ENCODE data around the gene EMID1.
"Not testable (repeated sequence)": the region's sequence is repeated elsewhere in the genome, so short reads cannot be mapped to it uniquely, and the experiment has no call there.

EMID1 gene

DNA sequence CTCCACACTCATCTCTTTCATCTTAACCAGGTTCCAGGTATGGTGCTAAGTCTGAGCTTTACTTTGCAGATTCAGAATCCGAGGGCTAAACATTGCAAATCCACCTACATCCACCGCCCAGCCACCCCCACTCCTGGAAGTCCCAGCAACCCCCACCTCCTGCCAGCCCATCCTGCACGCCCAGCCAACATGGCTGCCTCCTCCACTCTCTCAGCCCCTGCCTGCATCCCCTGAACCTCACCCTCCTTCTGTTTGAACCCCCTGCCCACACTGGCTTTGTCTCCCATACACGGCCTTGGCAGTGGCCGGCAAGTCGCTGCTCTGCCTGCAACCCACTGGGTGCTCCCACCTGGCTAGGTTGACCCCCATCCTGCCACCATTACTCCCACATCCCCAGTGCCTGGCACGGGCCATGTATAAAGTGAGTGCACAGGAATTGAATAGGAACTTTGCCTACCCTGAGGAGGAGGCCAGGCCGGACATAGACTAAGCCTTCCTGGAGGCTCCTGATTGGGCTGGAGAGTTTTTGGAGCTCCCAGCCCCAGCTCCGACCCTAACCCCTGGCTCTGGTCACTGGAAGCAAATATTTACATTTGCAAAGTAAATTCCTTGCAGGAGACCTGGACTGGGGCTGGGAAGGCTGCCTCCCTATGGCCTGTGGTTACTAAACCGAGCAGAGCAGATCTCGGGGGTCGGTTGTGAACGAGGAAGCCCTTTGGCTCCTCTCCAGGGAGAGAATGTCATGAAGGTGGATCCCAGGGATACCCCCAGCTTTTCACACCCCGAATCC is 14.4 kb downstream of the EMID1 start:
- Histone ChIP-seq H3K36me3 (ENCODE audit: control insufficient read depth in 2 of 2, insufficient read depth in 2 of 2, low read length in 2 of 2) (no peaks in the 10 kb centered on the region), H3K4me1 (ENCODE audit: control insufficient read depth, insufficient read depth, low read length) (peaks cover 27% of the 10 kb centered on the region), H3K4me3 (ENCODE audit: low read length in 2 of 2) (no peak overlapping the region), H3K27ac (ENCODE audit: low read length) (no peak overlapping the region), H3K9ac (ENCODE audit: low read length in 2 of 2) (no peak overlapping the region), H3K9me3 (ENCODE audit: control insufficient read depth in 2 of 2, low read length in 2 of 2) (no peaks in the 10 kb centered on the region), H3K27me3 (ENCODE audit: control insufficient read depth in 1 of 2, insufficient read depth in 2 of 2, low read length in 2 of 2) (no peaks in the 10 kb centered on the region)

DNA sequence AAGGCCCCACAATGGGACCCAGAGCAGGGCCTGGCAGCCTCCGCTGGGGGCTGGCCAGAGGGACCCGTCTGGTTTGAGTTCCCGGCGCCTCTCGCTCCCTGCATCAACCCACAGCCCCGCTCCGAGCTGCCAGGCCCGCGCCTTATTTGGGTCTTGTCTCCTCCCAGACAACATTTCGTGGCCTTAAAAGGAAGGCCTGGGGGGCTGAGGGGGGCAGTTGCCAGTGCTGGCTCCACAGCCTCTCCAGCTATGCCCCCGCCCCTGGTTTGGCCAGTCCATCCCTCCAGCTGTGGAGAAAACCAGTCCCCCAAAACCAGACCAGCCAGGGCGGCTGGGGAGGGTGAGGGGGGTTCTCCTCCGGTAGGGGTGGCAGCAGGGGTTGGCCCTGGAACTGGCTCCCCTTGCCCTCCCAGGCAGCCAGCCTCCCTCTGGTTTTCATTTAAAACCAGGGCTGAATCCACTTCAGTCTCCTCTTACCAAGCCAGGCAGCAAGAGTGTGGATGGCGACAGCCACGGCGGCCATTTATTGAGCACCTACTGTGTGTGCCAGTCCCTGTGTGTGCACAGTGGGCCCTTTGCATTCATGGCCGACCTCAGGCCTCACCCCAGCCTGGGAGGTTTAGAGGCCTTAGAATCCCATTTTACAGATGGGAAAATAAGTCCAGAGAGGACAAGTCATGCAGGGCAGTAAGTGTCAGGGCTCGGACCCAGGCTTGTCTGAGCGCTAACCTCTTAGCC is 18.6 kb downstream of the EMID1 start:
- H3K4me3 ChIP-seq (ENCODE audit: low read length in 2 of 2), result peak overlapping the region in 1 of 2 donors; percentile 49
- H3K27ac ChIP-seq (ENCODE audit: low read length), result peak overlapping the region; percentile 76
- peak overlapping the region; percentile 33 to 42 for H3K9ac ChIP-seq (ENCODE audit: low read length in 2 of 2)

DNA sequence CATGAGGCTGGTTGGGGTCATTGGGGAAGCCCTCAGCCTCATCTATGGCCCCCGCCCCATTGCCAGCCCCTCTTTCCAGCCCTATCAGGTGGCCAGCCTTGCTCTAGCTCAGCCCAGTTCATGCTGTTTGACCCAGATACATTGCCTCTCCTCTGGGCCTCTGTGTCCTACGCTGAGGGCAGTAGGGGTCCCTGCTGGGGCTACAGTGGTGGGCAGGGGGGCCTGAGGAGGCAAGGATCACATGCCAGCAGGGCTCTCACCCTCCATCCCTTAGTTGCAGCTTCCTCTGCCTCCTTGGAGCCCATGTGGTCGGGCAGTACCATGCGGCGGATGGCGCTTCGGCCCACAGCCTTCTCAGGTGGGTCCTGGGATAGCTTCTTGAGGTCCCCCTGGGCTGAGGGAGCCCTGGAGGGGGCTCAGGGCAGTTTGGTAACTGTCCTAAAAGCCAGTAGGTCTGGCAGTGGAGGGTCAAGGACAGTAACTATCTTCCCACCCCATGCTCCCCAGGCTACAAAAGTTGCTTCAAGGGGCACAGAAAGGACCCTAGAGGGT is 19.2 kb downstream of the EMID1 start:
- peak overlapping the region; percentile 76 for H3K27ac ChIP-seq (ENCODE audit: low read length)
- H3K9ac ChIP-seq (ENCODE audit: low read length in 2 of 2), result no peak overlapping the region
- H3K36me3 ChIP-seq (ENCODE audit: control insufficient read depth in 2 of 2, insufficient read depth in 2 of 2, low read length in 2 of 2), result no peaks in the 10 kb centered on the region
- H3K4me1 ChIP-seq (ENCODE audit: control insufficient read depth, insufficient read depth, low read length), result peaks cover 38% of the 10 kb centered on the region
- H3K9me3 ChIP-seq (ENCODE audit: control insufficient read depth in 2 of 2, low read length in 2 of 2), result no peaks in the 10 kb centered on the region
- H3K27me3 ChIP-seq (ENCODE audit: control insufficient read depth in 1 of 2, insufficient read depth in 2 of 2, low read length in 2 of 2), result no peaks in the 10 kb centered on the region
- H3K4me3 ChIP-seq (ENCODE audit: low read length in 2 of 2), result peak overlapping the region in 1 of 2 donors; percentile 49

More for the DNA sequence above, 18.6 kb downstream of the EMID1 start:
- H3K27me3 ChIP-seq (ENCODE audit: control insufficient read depth in 1 of 2, insufficient read depth in 2 of 2, low read length in 2 of 2), result no peaks in the 10 kb centered on the region
- H3K36me3 ChIP-seq (ENCODE audit: control insufficient read depth in 2 of 2, insufficient read depth in 2 of 2, low read length in 2 of 2), result no peaks in the 10 kb centered on the region
- H3K4me1 ChIP-seq (ENCODE audit: control insufficient read depth, insufficient read depth, low read length), result peaks cover 41% of the 10 kb centered on the region
- no peaks in the 10 kb centered on the region for H3K9me3 ChIP-seq (ENCODE audit: control insufficient read depth in 2 of 2, low read length in 2 of 2)

DNA sequence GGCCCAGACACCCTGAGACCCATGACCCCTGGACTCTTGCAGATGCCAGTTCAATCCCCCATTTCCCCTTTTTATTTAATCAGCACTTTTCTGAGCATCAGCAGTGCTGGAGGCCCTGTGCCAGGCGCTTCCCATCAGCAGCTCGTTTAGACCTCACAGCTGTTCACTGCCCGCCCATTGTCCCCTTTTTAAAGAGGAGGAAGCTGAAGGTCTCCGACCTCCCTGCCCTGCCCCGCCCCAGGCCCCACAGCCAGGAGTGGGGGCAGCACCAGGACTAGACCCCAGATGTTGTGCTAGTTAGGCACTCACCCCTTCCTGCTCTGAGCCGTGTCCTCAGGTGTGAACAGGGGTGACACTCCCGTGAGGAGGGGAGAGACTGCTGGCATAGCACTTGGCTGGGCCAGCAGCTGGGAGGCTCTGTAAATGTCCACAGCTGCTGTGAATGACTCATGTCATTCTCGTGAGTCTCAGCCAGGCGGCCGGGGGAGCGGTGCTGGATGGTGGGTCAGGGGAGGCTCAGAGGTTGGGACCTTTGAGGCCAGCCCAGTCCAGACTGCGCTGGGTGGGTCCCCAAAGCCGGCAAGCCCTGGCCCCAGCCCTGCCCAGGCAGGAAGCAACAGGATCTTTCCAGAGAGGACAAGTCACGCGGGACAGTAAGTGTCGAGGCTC is 19.9 kb downstream of the EMID1 start:
- no peaks in the 10 kb centered on the region for H3K27me3 ChIP-seq (ENCODE audit: control insufficient read depth in 1 of 2, insufficient read depth in 2 of 2, low read length in 2 of 2)
- H3K9me3 ChIP-seq (ENCODE audit: control insufficient read depth in 2 of 2, low read length in 2 of 2), result no peaks in the 10 kb centered on the region
- H3K27ac ChIP-seq (ENCODE audit: low read length), result peak overlapping the region; percentile 76
- no peak overlapping the region for H3K4me3 ChIP-seq (ENCODE audit: low read length in 2 of 2)
- H3K9ac ChIP-seq (ENCODE audit: low read length in 2 of 2), result no peak overlapping the region
- peaks cover 32% of the 10 kb centered on the region for H3K4me1 ChIP-seq (ENCODE audit: control insufficient read depth, insufficient read depth, low read length)
- H3K36me3 ChIP-seq (ENCODE audit: control insufficient read depth in 2 of 2, insufficient read depth in 2 of 2, low read length in 2 of 2), result no peaks in the 10 kb centered on the region

DNA sequence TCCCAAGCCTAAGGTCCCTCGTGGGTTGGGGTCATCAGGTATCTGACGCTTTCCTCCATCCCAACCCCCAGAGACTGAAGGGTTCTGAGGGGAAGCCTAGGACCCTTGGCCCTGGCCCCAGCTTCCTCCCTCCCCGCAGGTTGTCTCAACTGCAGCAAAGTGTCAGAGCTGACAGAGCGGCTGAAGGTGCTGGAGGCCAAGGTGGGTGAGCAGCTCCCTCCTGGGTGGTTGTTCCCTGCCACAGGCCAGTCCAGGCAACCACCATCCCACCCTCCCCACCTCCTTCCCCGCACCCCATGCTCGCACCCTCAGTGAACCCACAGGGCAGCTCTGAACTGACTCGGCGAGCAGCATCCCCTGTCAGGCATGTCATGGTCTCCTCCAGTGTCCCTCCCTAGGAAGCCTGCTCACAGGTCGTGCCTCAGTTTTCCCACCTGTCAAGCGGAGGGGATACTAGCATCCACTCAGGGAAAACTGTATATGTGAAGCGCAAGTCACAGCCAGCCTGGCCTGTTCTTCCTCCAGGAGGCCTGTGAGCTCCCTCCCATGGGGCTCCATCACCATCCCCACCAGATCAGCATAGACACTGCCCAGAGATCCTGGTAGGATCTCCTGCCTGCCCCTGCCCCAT is 20.8 kb downstream of the EMID1 start:
- no peak overlapping the region for H3K9ac ChIP-seq (ENCODE audit: low read length in 2 of 2)
- H3K4me3 ChIP-seq (ENCODE audit: low read length in 2 of 2), result no peak overlapping the region
- no peaks in the 10 kb centered on the region for H3K27me3 ChIP-seq (ENCODE audit: control insufficient read depth in 1 of 2, insufficient read depth in 2 of 2, low read length in 2 of 2)
- H3K4me1 ChIP-seq (ENCODE audit: control insufficient read depth, insufficient read depth, low read length), result peaks cover 30% of the 10 kb centered on the region
- H3K36me3 ChIP-seq (ENCODE audit: control insufficient read depth in 2 of 2, insufficient read depth in 2 of 2, low read length in 2 of 2), result no peaks in the 10 kb centered on the region
- no peak overlapping the region for H3K27ac ChIP-seq (ENCODE audit: low read length)
- H3K9me3 ChIP-seq (ENCODE audit: control insufficient read depth in 2 of 2, low read length in 2 of 2), result no peaks in the 10 kb centered on the region

DNA sequence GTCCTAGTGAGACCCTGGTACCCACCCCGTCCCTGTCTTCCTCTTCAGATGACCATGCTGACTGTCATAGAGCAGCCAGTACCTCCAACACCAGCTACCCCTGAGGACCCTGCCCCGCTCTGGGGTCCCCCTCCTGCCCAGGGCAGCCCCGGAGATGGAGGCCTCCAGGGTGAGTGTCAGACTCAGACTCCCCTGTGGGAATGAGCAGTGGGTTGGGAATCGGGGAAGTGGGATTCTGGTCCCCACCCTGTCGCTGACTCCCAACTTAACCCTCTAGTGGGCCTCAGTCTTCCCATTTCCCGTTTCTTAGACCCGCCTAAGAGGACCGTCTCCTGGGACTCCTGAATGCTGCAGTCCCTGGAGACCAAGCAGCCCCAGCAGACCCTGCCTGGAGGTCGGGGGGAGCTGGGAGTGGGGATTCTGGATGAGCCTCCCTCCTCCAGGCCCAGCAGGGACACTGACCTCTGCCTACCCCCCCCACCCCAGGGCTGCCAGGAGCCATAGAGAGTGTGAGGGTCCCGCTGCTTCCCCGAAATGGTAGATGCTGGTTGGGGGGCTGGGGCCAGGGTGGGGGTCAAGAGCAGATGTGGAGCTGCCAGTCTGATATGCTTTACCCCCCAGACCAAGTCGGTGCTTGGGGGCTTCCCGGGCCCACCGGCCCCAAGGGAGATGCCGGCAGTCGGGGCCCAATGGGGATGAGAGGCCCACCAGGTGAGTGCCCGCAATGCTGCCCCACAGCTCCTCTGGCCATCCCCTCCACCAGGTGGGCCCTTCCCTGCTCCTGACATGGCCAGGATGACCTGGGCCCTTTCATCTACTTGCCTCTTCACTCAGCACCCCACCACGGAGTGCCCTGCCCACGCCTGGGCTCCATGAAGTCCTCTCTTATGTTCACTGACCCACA is 25.5 kb downstream of the EMID1 start:
- Histone ChIP-seq H3K27me3 (ENCODE audit: control insufficient read depth in 1 of 2, insufficient read depth in 2 of 2, low read length in 2 of 2) (no peaks in the 10 kb centered on the region), H3K27ac (ENCODE audit: low read length) (no peak overlapping the region), H3K4me3 (ENCODE audit: low read length in 2 of 2) (no peak overlapping the region), H3K9me3 (ENCODE audit: control insufficient read depth in 2 of 2, low read length in 2 of 2) (no peaks in the 10 kb centered on the region), H3K36me3 (ENCODE audit: control insufficient read depth in 2 of 2, insufficient read depth in 2 of 2, low read length in 2 of 2) (no peaks in the 10 kb centered on the region), H3K4me1 (ENCODE audit: control insufficient read depth, insufficient read depth, low read length) (peaks cover 2% of the 10 kb centered on the region), H3K9ac (ENCODE audit: low read length in 2 of 2) (no peak overlapping the region)

DNA sequence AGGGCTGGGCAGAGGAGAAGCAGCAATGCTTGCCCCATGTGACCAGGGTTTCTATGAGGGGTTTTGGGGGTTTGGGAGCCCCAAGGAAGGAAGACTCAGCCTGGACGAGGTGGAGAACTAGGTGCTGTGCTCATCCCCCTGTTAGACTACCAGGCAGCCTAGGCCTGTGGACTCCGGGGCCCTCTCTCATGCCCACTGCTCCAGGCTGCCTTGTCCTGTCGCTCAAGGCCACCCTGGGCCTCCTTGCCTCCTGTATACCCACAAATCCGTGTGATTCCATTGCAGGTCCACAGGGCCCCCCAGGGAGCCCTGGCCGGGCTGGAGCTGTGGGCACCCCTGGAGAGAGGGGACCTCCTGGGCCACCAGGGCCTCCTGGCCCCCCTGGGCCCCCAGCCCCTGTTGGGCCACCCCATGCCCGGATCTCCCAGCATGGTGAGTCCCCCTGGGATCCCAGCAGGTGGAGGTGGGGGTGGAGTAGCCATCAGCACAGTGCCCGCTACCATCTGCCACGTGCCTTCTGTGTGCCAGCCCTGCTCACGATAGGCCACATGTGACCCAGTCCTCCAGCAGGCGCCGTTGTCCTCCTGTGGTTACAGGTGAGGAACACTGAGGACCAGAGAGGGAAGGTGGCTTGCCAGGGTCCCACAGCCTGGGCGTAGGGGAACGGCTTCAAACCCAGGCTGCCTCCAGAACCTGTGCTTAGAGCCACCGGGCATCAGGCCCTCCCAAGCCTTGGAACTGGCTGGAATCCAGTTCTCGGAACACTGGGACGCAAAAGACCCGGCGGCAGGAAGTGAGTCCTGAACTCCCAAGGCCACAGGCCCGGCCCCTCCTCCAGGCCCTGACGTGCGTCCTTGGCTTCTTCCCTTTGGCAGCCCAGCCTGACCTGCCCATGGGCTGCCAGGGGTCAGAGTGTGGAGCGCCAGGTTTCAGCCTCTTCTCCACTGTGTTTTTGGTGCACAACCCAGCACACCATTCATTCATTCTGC is 26.6 kb downstream of the EMID1 start:
- Histone ChIP-seq H3K27ac (ENCODE audit: low read length) (no peak overlapping the region), H3K9ac (ENCODE audit: low read length in 2 of 2) (no peak overlapping the region), H3K4me3 (ENCODE audit: low read length in 2 of 2) (no peak overlapping the region)

DNA sequence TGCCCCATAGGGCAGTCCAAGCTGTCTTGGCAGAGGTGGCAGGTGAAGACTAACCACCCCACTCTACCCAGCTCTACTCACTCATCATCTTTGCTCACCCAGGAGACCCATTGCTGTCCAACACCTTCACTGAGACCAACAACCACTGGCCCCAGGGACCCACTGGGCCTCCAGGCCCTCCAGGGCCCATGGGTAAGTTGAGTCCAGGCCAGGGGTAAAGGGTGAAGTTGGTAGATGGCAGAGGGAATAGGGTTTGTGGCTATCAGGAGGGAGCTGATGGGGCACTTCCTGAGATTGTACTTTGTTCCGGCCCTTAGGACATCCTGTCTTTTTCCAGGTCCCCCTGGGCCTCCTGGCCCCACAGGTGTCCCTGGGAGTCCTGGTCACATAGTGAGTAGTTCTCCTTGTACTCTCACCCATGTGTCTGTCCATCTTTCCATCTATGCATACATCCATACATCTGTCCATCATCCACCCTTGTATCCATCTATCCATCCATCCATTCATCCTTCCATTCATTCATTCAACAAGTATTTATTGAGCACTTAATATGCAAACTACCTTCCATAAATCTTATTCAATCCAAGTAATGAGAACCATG is 27.7 kb downstream of the EMID1 start:
- H3K27me3 ChIP-seq (ENCODE audit: control insufficient read depth in 1 of 2, insufficient read depth in 2 of 2, low read length in 2 of 2), result no peaks in the 10 kb centered on the region
- H3K4me1 ChIP-seq (ENCODE audit: control insufficient read depth, insufficient read depth, low read length), result no peaks in the 10 kb centered on the region
- H3K9me3 ChIP-seq (ENCODE audit: control insufficient read depth in 2 of 2, low read length in 2 of 2), result no peaks in the 10 kb centered on the region
- H3K27ac ChIP-seq (ENCODE audit: low read length), result no peak overlapping the region
- no peak overlapping the region for H3K4me3 ChIP-seq (ENCODE audit: low read length in 2 of 2)
- H3K36me3 ChIP-seq (ENCODE audit: control insufficient read depth in 2 of 2, insufficient read depth in 2 of 2, low read length in 2 of 2), result no peaks in the 10 kb centered on the region
- H3K9ac ChIP-seq (ENCODE audit: low read length in 2 of 2), result no peak overlapping the region

More for the DNA sequence above, 26.6 kb downstream of the EMID1 start:
- Histone ChIP-seq H3K9me3 (ENCODE audit: control insufficient read depth in 2 of 2, low read length in 2 of 2) (no peaks in the 10 kb centered on the region), H3K36me3 (ENCODE audit: control insufficient read depth in 2 of 2, insufficient read depth in 2 of 2, low read length in 2 of 2) (no peaks in the 10 kb centered on the region), H3K27me3 (ENCODE audit: control insufficient read depth in 1 of 2, insufficient read depth in 2 of 2, low read length in 2 of 2) (no peaks in the 10 kb centered on the region), H3K4me1 (ENCODE audit: control insufficient read depth, insufficient read depth, low read length) (no peaks in the 10 kb centered on the region)

DNA sequence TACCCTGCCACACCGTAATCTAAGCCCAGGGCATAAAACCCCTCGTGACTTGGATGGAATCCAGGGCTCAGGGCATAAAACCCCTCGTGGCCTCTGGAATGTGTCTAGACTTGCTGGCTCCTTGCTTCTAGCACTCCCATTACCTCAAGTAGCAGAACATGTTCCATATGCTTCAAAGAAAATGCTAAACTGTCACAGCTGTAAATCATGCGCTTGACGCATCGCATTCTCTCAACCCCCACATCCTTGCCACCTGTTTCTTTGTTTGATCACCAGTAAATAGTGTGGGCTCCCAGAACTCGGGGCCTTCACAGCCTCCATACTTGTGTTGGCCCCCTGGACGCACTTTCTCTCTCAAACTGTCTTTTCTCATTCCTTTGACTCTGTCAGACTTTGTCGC is 34.8 kb downstream of the EMID1 start:
- H3K36me3 ChIP-seq (ENCODE audit: control insufficient read depth in 2 of 2, insufficient read depth in 2 of 2, low read length in 2 of 2); H3K9ac ChIP-seq (ENCODE audit: low read length in 2 of 2); H3K27ac ChIP-seq (ENCODE audit: low read length); H3K4me1 ChIP-seq (ENCODE audit: control insufficient read depth, insufficient read depth, low read length); H3K9me3 ChIP-seq (ENCODE audit: control insufficient read depth in 2 of 2, low read length in 2 of 2); H3K4me3 ChIP-seq (ENCODE audit: low read length in 2 of 2); H3K27me3 ChIP-seq (ENCODE audit: control insufficient read depth in 1 of 2, insufficient read depth in 2 of 2, low read length in 2 of 2): not testable (repeated sequence)

Measured in stomach smooth muscle (tissue), 2 donors.